ENCODE results near the gene EPB41L2.

The EPB41L2 gene

GRCh38 chr6:130975325-130975724, 87.7 kb downstream of the EPB41L2 start:
- no peak for TF ChIP-seq ZNF274 (IDR thresholded peaks at IDR 0.05; ENCODE audit: low read depth, low read length)

GRCh38 chr6:130973521-130974277, 89.3 kb downstream of the EPB41L2 start:
- no peak overlapping the region for H3K4me3 ChIP-seq (ENCODE audit: low read length)
- no peak for TF ChIP-seq ZNF274 (IDR thresholded peaks at IDR 0.05; ENCODE audit: low read depth, low read length)

More at GRCh38 chr6:130975325-130975724, 87.7 kb downstream of the EPB41L2 start:
- H3K4me3 ChIP-seq (ENCODE audit: low read length) = no peak overlapping the region

- no peak for TF ChIP-seq ZNF274 (IDR thresholded peaks at IDR 0.05; ENCODE audit: low read depth, low read length)
- H3K4me3 ChIP-seq (ENCODE audit: low read length) = no peak overlapping the region
Observed at GRCh38 chr6:130971504-130971903, 91.5 kb downstream of the EPB41L2 start.

- TF ChIP-seq ZNF274 (IDR thresholded peaks at IDR 0.05; ENCODE audit: low read depth, low read length) = no peak
- H3K4me3 ChIP-seq (ENCODE audit: low read length) = no peak overlapping the region
Observed at GRCh38 chr6:130970839-130971410, 92.1 kb downstream of the EPB41L2 start.

GRCh38 chr6:130969791-130970491, 93.1 kb downstream of the EPB41L2 start:
- no peak for TF ChIP-seq ZNF274 (IDR thresholded peaks at IDR 0.05; ENCODE audit: low read depth, low read length)
- no peak overlapping the region for H3K4me3 ChIP-seq (ENCODE audit: low read length)

GRCh38 chr6:130969166-130969565, 93.9 kb downstream of the EPB41L2 start:
- no peak for TF ChIP-seq ZNF274 (IDR thresholded peaks at IDR 0.05; ENCODE audit: low read depth, low read length)
- no peak overlapping the region for H3K4me3 ChIP-seq (ENCODE audit: low read length)

GRCh38 chr6:130968476-130968875, 94.6 kb downstream of the EPB41L2 start:
- no peak for TF ChIP-seq ZNF274 (IDR thresholded peaks at IDR 0.05; ENCODE audit: low read depth, low read length)
- no peak overlapping the region for H3K4me3 ChIP-seq (ENCODE audit: low read length)

- TF ChIP-seq ZNF274 (IDR thresholded peaks at IDR 0.05; ENCODE audit: low read depth, low read length) = no peak
- no peak overlapping the region for H3K4me3 ChIP-seq (ENCODE audit: low read length)
Observed at GRCh38 chr6:130967502-130968445, 95.3 kb downstream of the EPB41L2 start.

- H3K4me3 ChIP-seq (ENCODE audit: low read length) = no peak overlapping the region
- TF ChIP-seq ZNF274 (IDR thresholded peaks at IDR 0.05; ENCODE audit: low read depth, low read length) = no peak
Observed at GRCh38 chr6:130966344-130966980, 96.6 kb downstream of the EPB41L2 start.

GRCh38 chr6:130965656-130966055, 97.4 kb downstream of the EPB41L2 start:
- H3K4me3 ChIP-seq (ENCODE audit: low read length) = no peak overlapping the region
- no peak for TF ChIP-seq ZNF274 (IDR thresholded peaks at IDR 0.05; ENCODE audit: low read depth, low read length)

- no peak overlapping the region for H3K4me3 ChIP-seq (ENCODE audit: low read length)
- TF ChIP-seq ZNF274 (IDR thresholded peaks at IDR 0.05; ENCODE audit: low read depth, low read length) = no peak
Observed at GRCh38 chr6:130964808-130965604, 98.0 kb downstream of the EPB41L2 start.

- H3K4me3 ChIP-seq (ENCODE audit: low read length) = peak overlapping the region; percentile 18; the same call in 1 of the 2 replicates
- TF ChIP-seq ZNF274 (IDR thresholded peaks at IDR 0.05; ENCODE audit: low read depth, low read length) = no peak
Observed at GRCh38 chr6:130964289-130964688, 98.8 kb downstream of the EPB41L2 start.

- no peak overlapping the region; the same call in 1 of the 2 replicates for H3K4me3 ChIP-seq (ENCODE audit: low read length)
- no peak for TF ChIP-seq ZNF274 (IDR thresholded peaks at IDR 0.05; ENCODE audit: low read depth, low read length)
Observed at GRCh38 chr6:130962966-130963365, 100.1 kb downstream of the EPB41L2 start.
